Right atrium auricular region (tissue), 2 donors: ENCODE measurements around the gene SNTB2. TPM values are rescaled to one million over a fixed set of nuclear protein-coding genes. Genes with fewer than 3 reads are reported as not detected.

Experiments
- DNase-seq: peaks from one replicate; pipeline ENCODE4 v3.0.0-alpha.2; 2019; ENCODE audit warnings: low spot score
- H3K27ac ChIP-seq, 2 donors: fragments of 200-600 bp; sonication (generic); 1 replicate in 1 of 2; 2 replicates in 1 of 2; pipeline ENCODE4 v1.5.1; 2016 to 2019
- H3K27me3 ChIP-seq, 2 donors: fragments of 200-600 bp; sonication (generic); one replicate each; pipeline versions ENCODE4 v1.5.1 to v1.6.0; 2017 to 2019
- H3K36me3 ChIP-seq: fragments of 200-600 bp; sonication (generic); one replicate; pipeline ENCODE4 v1.5.1; 2016
- H3K4me1 ChIP-seq, 2 donors: fragments of 200-600 bp; sonication (generic); one replicate each; pipeline versions ENCODE4 v1.5.1 to v1.6.0; 2017 to 2019
- H3K4me3 ChIP-seq, 2 donors: fragments of 200-600 bp; sonication (generic); 1 replicate in 1 of 2; 2 replicates in 1 of 2; pipeline ENCODE4 v1.5.1; 2017 to 2019; ENCODE audit warnings: mild to moderate bottlenecking in 1 of 2, moderate library complexity in 1 of 2
- H3K9me3 ChIP-seq, 2 donors: fragments of 200-600 bp; sonication (generic); one replicate each; pipeline ENCODE4 v1.5.1; 2019
- total RNA-seq, 2 donors: library from RNA; depleted of rRNA; stranded (reverse); fragments of >200 nt; gene quantifications; one replicate each; pipeline ENCODE4 v1.1.0, GENCODE V29; 2016
- TF ChIP-seq, protein P1 (sequence below), 2 donors: fragments of 200-600 bp; sonication (generic); IDR thresholded peaks; one replicate each; pipeline ENCODE4 v1.5.1; 2019; ENCODE audit warnings: antibody characterized with exemption in 2 of 2

The SNTB2 gene
- total RNA-seq, 2 donors from 2014 or later: 12.3 to 35.1 TPM

DNA sequence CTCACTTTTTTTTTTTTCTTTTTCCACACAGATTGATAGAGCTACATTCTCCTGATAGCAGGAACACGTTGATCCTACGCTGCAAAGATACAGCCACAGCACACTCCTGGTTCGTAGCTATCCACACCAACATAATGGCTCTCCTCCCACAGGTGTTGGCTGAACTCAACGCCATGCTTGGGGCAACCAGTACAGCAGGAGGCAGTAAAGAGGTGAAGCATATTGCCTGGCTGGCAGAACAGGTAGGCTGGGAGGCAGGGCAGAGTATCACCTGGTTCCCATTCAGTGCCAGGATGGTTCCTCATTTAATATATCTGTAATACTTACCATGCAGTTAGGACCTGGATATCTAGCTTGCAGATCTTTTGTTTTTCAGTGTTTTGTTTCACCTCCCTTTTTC is 73.1 kb downstream of the SNTB2 start:
- H3K9me3 ChIP-seq: no peaks in the 10 kb centered on the region
- no peak overlapping the region for H3K4me3 ChIP-seq
- no peaks in the 10 kb centered on the region for H3K36me3 ChIP-seq
- no peaks in the 10 kb centered on the region for H3K27me3 ChIP-seq
- H3K27ac ChIP-seq: no peak overlapping the region
- TF ChIP-seq, protein P1, sequence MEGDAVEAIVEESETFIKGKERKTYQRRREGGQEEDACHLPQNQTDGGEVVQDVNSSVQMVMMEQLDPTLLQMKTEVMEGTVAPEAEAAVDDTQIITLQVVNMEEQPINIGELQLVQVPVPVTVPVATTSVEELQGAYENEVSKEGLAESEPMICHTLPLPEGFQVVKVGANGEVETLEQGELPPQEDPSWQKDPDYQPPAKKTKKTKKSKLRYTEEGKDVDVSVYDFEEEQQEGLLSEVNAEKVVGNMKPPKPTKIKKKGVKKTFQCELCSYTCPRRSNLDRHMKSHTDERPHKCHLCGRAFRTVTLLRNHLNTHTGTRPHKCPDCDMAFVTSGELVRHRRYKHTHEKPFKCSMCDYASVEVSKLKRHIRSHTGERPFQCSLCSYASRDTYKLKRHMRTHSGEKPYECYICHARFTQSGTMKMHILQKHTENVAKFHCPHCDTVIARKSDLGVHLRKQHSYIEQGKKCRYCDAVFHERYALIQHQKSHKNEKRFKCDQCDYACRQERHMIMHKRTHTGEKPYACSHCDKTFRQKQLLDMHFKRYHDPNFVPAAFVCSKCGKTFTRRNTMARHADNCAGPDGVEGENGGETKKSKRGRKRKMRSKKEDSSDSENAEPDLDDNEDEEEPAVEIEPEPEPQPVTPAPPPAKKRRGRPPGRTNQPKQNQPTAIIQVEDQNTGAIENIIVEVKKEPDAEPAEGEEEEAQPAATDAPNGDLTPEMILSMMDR (IDR thresholded peaks at IDR 0.05): no peak
- no peaks in the 10 kb centered on the region for H3K4me1 ChIP-seq
- no peak for DNase-seq

DNA sequence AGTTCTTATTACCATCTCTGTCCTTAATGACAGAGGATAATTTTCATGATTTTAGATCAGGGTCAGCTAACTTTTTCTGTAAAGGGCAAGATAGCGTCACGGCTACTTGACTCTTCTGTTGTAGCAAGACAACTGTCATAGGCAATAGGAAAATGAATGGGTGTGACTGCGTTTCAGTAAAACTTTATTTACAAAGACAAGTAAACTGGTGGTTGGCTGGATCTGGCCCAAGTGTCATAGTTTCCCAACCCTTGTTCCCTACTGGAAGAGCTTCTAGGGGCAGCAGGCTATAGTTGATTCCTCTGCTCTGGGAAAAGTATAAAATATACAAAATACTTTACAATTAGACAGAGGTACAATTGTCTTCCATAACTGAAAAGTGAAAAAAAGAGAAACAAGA is 73.5 kb downstream of the SNTB2 start:
- no peak for DNase-seq
- no peaks in the 10 kb centered on the region for H3K27me3 ChIP-seq
- TF ChIP-seq, protein P1 (IDR thresholded peaks at IDR 0.05): no peak
- no peak overlapping the region for H3K27ac ChIP-seq
- no peaks in the 10 kb centered on the region for H3K4me1 ChIP-seq
- H3K4me3 ChIP-seq: no peak overlapping the region
- H3K36me3 ChIP-seq: no peaks in the 10 kb centered on the region
- H3K9me3 ChIP-seq: no peaks in the 10 kb centered on the region

DNA sequence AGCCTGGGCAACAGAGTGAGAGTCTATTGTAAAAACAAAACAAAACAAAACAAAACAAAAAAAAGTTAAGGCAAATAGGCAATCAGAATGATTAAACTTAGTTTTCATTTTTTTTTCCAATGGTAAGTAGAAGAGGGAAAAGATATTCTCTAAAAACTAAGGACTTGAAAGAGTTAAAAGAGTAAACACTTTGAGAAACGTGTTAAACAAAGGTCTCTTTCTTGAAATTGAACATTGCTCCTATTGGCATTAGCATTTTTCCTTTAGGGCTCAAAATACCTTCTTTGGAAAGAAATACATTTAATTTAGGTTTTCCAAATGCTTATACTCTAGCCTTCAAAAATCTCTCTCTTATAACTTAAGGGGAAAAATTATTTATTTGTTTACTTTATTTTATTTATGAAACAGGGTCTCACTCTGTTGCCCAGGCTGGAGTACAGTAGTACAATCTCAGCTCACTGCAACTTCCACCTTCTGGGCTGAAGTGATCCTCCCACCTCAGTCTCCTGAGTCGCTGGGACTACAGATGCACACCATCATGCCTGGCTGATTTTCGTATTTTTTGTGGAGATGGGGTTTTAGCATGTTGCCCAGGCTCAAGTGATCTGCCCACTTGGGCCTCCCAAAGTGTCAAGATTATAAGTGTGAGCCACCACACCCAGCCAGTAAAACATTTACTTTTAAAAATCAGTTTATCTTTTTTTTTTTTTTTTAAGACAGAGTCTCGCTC is 79.5 kb downstream of the SNTB2 start:
- no peak overlapping the region for H3K27ac ChIP-seq
- H3K4me3 ChIP-seq: no peak overlapping the region
- TF ChIP-seq, protein P1 (IDR thresholded peaks at IDR 0.05): no peak
- no peaks in the 10 kb centered on the region for H3K9me3 ChIP-seq
- no peak for DNase-seq
- H3K4me1 ChIP-seq: no peaks in the 10 kb centered on the region
- no peaks in the 10 kb centered on the region for H3K27me3 ChIP-seq
- no peaks in the 10 kb centered on the region for H3K36me3 ChIP-seq

DNA sequence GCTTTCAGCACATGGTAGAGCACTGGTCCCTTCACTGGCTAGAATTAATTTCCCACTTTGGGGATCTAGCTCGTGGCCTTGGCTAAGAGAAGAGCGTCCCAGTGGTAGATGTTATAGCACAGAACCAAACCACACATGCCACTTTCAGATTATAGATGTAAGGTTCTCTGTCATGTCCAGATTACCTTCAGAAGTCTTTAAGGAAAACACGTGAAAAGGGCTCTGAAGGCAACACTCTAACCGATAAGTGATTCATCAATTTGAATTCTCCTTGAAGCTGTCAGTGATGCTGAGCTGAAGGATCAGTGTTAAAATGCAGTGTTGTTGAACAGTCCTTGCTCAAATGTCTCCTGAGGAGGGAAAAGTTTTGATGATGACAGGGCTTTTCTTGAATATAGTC is 80.7 kb downstream of the SNTB2 start:
- TF ChIP-seq, protein P1 (IDR thresholded peaks at IDR 0.05): no peak
- H3K27ac ChIP-seq: no peak overlapping the region
- H3K27me3 ChIP-seq: no peaks in the 10 kb centered on the region

DNA sequence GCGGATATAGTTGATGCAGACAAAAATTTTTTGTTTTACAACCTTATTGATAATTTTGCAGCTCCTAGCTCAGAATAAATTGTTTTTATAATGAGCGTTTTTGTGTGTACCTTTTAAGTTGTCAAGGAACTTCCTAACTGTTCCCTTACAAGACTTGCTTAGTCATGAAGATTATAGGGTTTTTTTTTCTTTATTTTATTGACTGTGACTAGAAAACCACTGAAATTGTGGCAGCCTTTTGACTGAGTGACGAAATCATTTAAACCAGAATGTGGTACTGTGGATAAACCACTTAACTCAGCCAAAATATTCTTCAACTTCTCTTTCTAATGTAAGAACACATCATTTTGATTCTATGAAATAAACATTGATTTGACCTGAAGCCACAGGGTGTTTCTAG is 83.4 kb downstream of the SNTB2 start:
- DNase-seq: no peak
- Histone ChIP-seq H3K27ac (no peak overlapping the region), H3K36me3 (no peaks in the 10 kb centered on the region), H3K4me1 (peaks cover 0 to 3% of the 10 kb centered on the region in 2 donors), H3K4me3 (no peak overlapping the region), H3K9me3 (no peaks in the 10 kb centered on the region), H3K27me3 (no peaks in the 10 kb centered on the region)
- TF ChIP-seq, protein P1 (IDR thresholded peaks at IDR 0.05): no peak

More for the DNA sequence above, 80.7 kb downstream of the SNTB2 start:
- H3K36me3 ChIP-seq: no peaks in the 10 kb centered on the region
- no peak overlapping the region for H3K4me3 ChIP-seq
- DNase-seq: no peak
- no peaks in the 10 kb centered on the region for H3K9me3 ChIP-seq
- H3K4me1 ChIP-seq: no peaks in the 10 kb centered on the region

DNA sequence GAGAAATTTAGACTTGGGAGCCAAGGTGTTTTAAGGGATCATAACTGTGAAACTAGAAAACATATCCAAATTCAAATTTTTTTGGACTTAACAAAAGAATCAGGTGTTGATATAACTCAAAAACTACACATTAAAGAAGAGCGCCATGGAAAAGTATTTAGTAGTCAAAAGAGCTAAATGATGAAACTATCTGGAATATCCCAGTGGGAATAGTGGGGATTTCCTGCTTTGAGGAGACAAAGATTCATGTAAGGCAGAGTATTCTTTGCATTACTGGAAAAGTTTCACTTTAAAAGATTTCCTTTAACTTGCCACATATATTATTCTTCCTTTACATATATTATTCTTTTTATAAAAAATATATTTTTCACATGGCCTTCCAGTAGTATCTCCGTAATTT is 83.9 kb downstream of the SNTB2 start:
- Histone ChIP-seq H3K36me3 (no peaks in the 10 kb centered on the region), H3K27me3 (no peaks in the 10 kb centered on the region), H3K27ac (no peak overlapping the region), H3K4me3 (no peak overlapping the region), H3K9me3 (no peaks in the 10 kb centered on the region), H3K4me1 (peaks cover 0 to 5% of the 10 kb centered on the region in 2 donors)
- no peak for DNase-seq
- TF ChIP-seq, protein P1 (IDR thresholded peaks at IDR 0.05): no peak
